GM12878 (cell line): ENCODE measurements around the gene SLC26A11. TPM values are rescaled to one million over a fixed set of nuclear protein-coding genes. Genes with fewer than 3 reads are reported as not detected.

Experiments
- ATAC-seq: fragments of 200-7000 bp; cut with Tn5 transposase; 3 replicates; pipeline ENCODE4 v1.9.1; 2020; ENCODE audit warnings: mild to moderate bottlenecking, moderate library complexity
- BruUV-seq: library from RNA; stranded (reverse); fragments of 400-500 nt; replicated peaks from 2 replicates; lab custom pipeline; 2021; lab: Mats Ljungman, UMichigan
- CTCF ChIA-PET: fragments of 300-600 bp; sonication (Branson Sonifier 250); formaldehyde crosslinking; extraction: SDS; loops from one replicate; lab custom pipeline; 2021; ENCODE audit warnings: inconsistent platforms; lab: Yijun Ruan, JAX
- POLR2A ChIA-PET: fragments of 350-600 bp; formaldehyde crosslinking; extraction: SDS; loops from one replicate; lab custom pipeline; 2021; ENCODE audit warnings: inconsistent platforms; lab: Charles Lee
- RAD21 ChIA-PET: fragments of 300-600 bp; sonication (Branson Sonifier 250); formaldehyde crosslinking; loops from one replicate; lab custom pipeline; 2023; ENCODE audit warnings: antibody characterized with exemption; ENCODE audit not compliant: unreplicated experiment; lab: Charles Lee
- SMC1A ChIA-PET: fragments of 300-600 bp; sonication (Branson Sonifier 250); formaldehyde crosslinking; loops from one replicate; lab custom pipeline; 2023; ENCODE audit not compliant: unreplicated experiment, uncharacterized antibody; lab: Charles Lee
- DNase-seq: peaks from one replicate; pipeline ENCODE4 v3.0.0-alpha.2; 2011; ENCODE audit warnings: low read depth, low spot score
- FAIRE-seq: peaks from 3 replicates; lab custom pipeline; 2011; peaks lifted over from hg19 to GRCh38; lab: Jason Lieb, UNC
- H2AFZ ChIP-seq: 2 replicates; pipeline ENCODE4 v1.6.0; 2011; ENCODE audit warnings: low read depth, low read length, control low read depth; ENCODE audit not compliant: control insufficient read depth
- H3K27ac ChIP-seq: 2 replicates; pipeline ENCODE4 v1.5.1; 2011; ENCODE audit warnings: control low read depth; ENCODE audit not compliant: control insufficient read depth, insufficient read depth
- H3K27me3 ChIP-seq, 2 experiments: replicated peaks in 1 of 2; 2 replicates each; pipeline versions ENCODE4 v1.6.0 to v1.6.1; 2011; ENCODE audit warnings: low read length in 1 of 2; ENCODE audit not compliant: control insufficient read depth in 2 of 2, insufficient read depth in 2 of 2
- H3K36me3 ChIP-seq, 2 experiments: 2 replicates each; pipeline ENCODE4 v1.5.1; 2011; ENCODE audit warnings: low read length in 1 of 2; ENCODE audit not compliant: control insufficient read depth in 2 of 2, insufficient read depth in 2 of 2
- H3K4me1 ChIP-seq: 2 replicates; pipeline ENCODE4 v1.6.1; 2011; ENCODE audit warnings: mild to moderate bottlenecking, low read length, moderate library complexity, mixed read lengths; ENCODE audit not compliant: control insufficient read depth, insufficient read depth
- H3K4me2 ChIP-seq: 2 replicates; pipeline ENCODE4 v1.6.0; 2011; ENCODE audit warnings: control low read depth; ENCODE audit not compliant: control insufficient read depth, insufficient read depth
- H3K4me3 ChIP-seq: fragments of 200-600 bp; sonication (generic); 2 replicates; pipeline ENCODE4 v1.5.1; 2016
- H3K79me2 ChIP-seq: 2 replicates; pipeline ENCODE4 v1.6.0; 2011; ENCODE audit warnings: low read length; ENCODE audit not compliant: control insufficient read depth, insufficient read depth
- H3K9ac ChIP-seq: 2 replicates; pipeline ENCODE4 v1.8.0; 2011; ENCODE audit warnings: low read length, control low read depth, mixed read lengths; ENCODE audit not compliant: control insufficient read depth, insufficient read depth
- H3K9me3 ChIP-seq: replicated peaks from 3 replicates; pipeline ENCODE4 v1.5.1; 2011; ENCODE audit warnings: mild to moderate bottlenecking, low read length; ENCODE audit not compliant: control insufficient read depth, insufficient read depth
- H4K20me1 ChIP-seq: 2 replicates; pipeline ENCODE4 v1.6.0; 2011; ENCODE audit not compliant: control insufficient read depth, insufficient read depth
- ATF7 ChIP-seq: fragments of 450-650 bp; IDR thresholded peaks from 2 replicates; pipeline ENCODE4 v1.6.1; 2016; ENCODE audit warnings: low read depth, mild to moderate bottlenecking
- CBX3 ChIP-seq: fragments of 200-600 bp; sonication (generic); IDR thresholded peaks from 2 replicates; pipeline ENCODE4 v1.6.1; 2016; ENCODE audit warnings: low read depth, borderline replicate concordance
- ESRRA ChIP-seq: IDR thresholded peaks from 2 replicates; pipeline ENCODE4 v1.6.1; 2012; ENCODE audit warnings: mild to moderate bottlenecking, low read length, improper control_type of control experiment
- NFYB ChIP-seq: IDR thresholded peaks from 2 replicates; pipeline ENCODE4 v1.6.1; 2011; ENCODE audit warnings: low read depth, mild to moderate bottlenecking, low read length, improper control_type of control experiment, moderate library complexity; ENCODE audit not compliant: insufficient read depth
- NR2F1 ChIP-seq: fragments of 450-650 bp; conservative IDR thresholded peaks from 2 replicates; pipeline ENCODE4 v1.6.1; 2017; ENCODE audit warnings: mild to moderate bottlenecking
- RAD51 ChIP-seq: fragments of 450-650 bp; IDR thresholded peaks from 2 replicates; pipeline ENCODE4 v1.6.1; 2016; ENCODE audit warnings: moderate library complexity, mild to moderate bottlenecking, inconsistent platforms
- STAT3 ChIP-seq: IDR thresholded peaks from 2 replicates; pipeline ENCODE4 v1.6.1; 2011; ENCODE audit warnings: low read depth, low read length, improper control_type of control experiment
- SUPT20H ChIP-seq: IDR thresholded peaks from 2 replicates; pipeline ENCODE4 v1.6.1; 2011; ENCODE audit warnings: low read depth, mild to moderate bottlenecking, low read length, moderate library complexity, borderline replicate concordance; ENCODE audit not compliant: control insufficient read depth
- WGBS: methylation state at CpG from one replicate; pipeline ENCODE4 v1.1.6; 2016; ENCODE audit warnings: low lambda C conversion rate; ENCODE audit not compliant: insufficient replicate concordance, insufficient coverage; ENCODE audit errors: missing lambda C conversion rate; 5-methylcytosine and 5-hydroxymethylcytosine counted together
- in situ Hi-C: fragments of 300-500 bp; cut with MboI; formaldehyde crosslinking; loops from 9 replicates; pipeline ENCODE4 v1.14.3; 2018; ENCODE audit warnings: mixed read lengths
- intact Hi-C: fragments of 100-400 bp; cut with micrococcal nuclease; formaldehyde crosslinking; loops from one replicate; pipeline ENCODE4 v1.14.2; 2022; ENCODE audit not compliant: unreplicated experiment
- polyA plus RNA-seq, 11 experiments: library from polyadenylated mRNA; depleted of rRNA in 4 of 11; unstranded in 6 of 11; stranded (reverse) in 5 of 11; fragments of >200 nt; fragmentation: Nextera tagmentation in 4 of 11; fragmentation: Illumina TruSeq in 1 of 11; extraction: Ambion mirVana in 4 of 11; extraction: Trizol in 1 of 11; gene quantifications; 1 replicate in 1 of 11; 2 replicates in 10 of 11; pipeline versions ENCODE4 v1.2.1 to v1.2.3, GENCODE V29; 2011 to 2016; ENCODE audit warnings: inconsistent platforms in 2 of 11, missing spikeins in 2 of 11, low read depth in 1 of 11
- total RNA-seq, 4 experiments: library from RNA; depleted of rRNA in 3 of 4; stranded (reverse); fragments of >200 nt in 3 of 4; fragmentation: Illumina TruSeq in 1 of 4; extraction: Trizol in 1 of 4; gene quantifications; 2 replicates each; pipeline versions ENCODE4 v1.2.1 to v1.2.3, GENCODE V29; 2013 to 2021
- TF ChIP-seq, protein P1 (sequence below): fragments of 450-650 bp; IDR thresholded peaks from 2 replicates; pipeline ENCODE4 v1.6.1; 2017; ENCODE audit warnings: antibody characterized with exemption, mild to moderate bottlenecking, moderate library complexity
- TF ChIP-seq, protein P2 (sequence below): fragments of 150-350 bp; IDR thresholded peaks from 2 replicates; pipeline ENCODE4 v1.6.1; 2016; ENCODE audit warnings: low read depth, low read length

Gene SLC26A11
- total and polyA plus RNA-seq, 10 of the 15 experiments (the other 5 are each of a cell fraction or from before 2014, with no cell fraction given), result 0.05 to 4.1 (median 1.2) TPM; not detected in 1

DNA sequence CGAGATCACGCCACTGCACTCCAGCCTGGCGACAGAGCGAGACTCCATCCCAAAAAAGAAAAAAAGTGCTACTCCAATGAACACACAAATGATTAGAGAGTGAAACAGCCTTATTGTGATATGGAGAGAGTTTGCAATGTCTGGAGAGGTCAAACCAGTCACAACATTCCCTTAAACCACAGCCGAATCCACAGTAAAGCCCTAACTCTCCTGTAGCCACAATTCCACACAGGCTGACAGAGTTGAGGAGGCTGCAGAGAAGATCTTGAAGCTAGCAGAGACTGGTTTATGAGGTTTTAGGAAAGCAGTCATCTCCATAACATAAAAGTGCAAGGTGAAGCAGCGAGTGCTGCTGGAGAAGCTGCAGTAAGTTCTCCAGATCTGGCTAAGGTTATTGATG, 47.2 kb downstream of the SLC26A11 start:
- peaks cover 5% of the 10 kb centered on the region for H4K20me1 ChIP-seq
- TF ChIP-seq STAT3, result no peak
- no peak for TF ChIP-seq NFYB
- TF ChIP-seq NR2F1, result no peak
- no peak for TF ChIP-seq SUPT20H
- TF ChIP-seq CBX3, result no peak
- no peak for TF ChIP-seq ATF7
- TF ChIP-seq ESRRA, result no peak
- TF ChIP-seq, protein P1, sequence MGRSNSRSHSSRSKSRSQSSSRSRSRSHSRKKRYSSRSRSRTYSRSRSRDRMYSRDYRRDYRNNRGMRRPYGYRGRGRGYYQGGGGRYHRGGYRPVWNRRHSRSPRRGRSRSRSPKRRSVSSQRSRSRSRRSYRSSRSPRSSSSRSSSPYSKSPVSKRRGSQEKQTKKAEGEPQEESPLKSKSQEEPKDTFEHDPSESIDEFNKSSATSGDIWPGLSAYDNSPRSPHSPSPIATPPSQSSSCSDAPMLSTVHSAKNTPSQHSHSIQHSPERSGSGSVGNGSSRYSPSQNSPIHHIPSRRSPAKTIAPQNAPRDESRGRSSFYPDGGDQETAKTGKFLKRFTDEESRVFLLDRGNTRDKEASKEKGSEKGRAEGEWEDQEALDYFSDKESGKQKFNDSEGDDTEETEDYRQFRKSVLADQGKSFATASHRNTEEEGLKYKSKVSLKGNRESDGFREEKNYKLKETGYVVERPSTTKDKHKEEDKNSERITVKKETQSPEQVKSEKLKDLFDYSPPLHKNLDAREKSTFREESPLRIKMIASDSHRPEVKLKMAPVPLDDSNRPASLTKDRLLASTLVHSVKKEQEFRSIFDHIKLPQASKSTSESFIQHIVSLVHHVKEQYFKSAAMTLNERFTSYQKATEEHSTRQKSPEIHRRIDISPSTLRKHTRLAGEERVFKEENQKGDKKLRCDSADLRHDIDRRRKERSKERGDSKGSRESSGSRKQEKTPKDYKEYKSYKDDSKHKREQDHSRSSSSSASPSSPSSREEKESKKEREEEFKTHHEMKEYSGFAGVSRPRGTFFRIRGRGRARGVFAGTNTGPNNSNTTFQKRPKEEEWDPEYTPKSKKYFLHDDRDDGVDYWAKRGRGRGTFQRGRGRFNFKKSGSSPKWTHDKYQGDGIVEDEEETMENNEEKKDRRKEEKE, result no peak
- TF ChIP-seq, protein P2, sequence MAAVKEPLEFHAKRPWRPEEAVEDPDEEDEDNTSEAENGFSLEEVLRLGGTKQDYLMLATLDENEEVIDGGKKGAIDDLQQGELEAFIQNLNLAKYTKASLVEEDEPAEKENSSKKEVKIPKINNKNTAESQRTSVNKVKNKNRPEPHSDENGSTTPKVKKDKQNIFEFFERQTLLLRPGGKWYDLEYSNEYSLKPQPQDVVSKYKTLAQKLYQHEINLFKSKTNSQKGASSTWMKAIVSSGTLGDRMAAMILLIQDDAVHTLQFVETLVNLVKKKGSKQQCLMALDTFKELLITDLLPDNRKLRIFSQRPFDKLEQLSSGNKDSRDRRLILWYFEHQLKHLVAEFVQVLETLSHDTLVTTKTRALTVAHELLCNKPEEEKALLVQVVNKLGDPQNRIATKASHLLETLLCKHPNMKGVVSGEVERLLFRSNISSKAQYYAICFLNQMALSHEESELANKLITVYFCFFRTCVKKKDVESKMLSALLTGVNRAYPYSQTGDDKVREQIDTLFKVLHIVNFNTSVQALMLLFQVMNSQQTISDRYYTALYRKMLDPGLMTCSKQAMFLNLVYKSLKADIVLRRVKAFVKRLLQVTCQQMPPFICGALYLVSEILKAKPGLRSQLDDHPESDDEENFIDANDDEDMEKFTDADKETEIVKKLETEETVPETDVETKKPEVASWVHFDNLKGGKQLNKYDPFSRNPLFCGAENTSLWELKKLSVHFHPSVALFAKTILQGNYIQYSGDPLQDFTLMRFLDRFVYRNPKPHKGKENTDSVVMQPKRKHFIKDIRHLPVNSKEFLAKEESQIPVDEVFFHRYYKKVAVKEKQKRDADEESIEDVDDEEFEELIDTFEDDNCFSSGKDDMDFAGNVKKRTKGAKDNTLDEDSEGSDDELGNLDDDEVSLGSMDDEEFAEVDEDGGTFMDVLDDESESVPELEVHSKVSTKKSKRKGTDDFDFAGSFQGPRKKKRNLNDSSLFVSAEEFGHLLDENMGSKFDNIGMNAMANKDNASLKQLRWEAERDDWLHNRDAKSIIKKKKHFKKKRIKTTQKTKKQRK, result no peak
- TF ChIP-seq RAD51, result no peak
- H3K79me2 ChIP-seq, result peaks cover 61% of the 10 kb centered on the region
- no peaks in the 10 kb centered on the region for H3K27me3 ChIP-seq
- ChIA-PET RAD21 (no interaction called here), CTCF (interaction anchor here (1.0 kb wide), 1 partner anchor 19 kb away, joined by 3 read pairs; no protein-coding TSS in a partner anchor), POLR2A (interaction anchor here (0.6 to 0.7 kb wide), 2 partner anchors 173 to 247 kb away, joined by 3 to 4 read pairs; no protein-coding TSS in a partner anchor), SMC1A (interaction anchor here (0.6 kb wide), 1 partner anchor 82 kb away, joined by 3 read pairs; no protein-coding TSS in a partner anchor)
- no peak overlapping the region for H2AFZ ChIP-seq
- in situ Hi-C loops, result no loop called here
- H3K4me2 ChIP-seq, result no peak overlapping the region; the same call in 1 of the 2 replicates
- BruUV-seq, result no TSS peak
- H3K4me3 ChIP-seq, result no peak overlapping the region
- WGBS, result 100% methylated on average over 6 of the region's 6 CpGs
- H3K36me3 ChIP-seq, result peaks cover 8 to 32% of the 10 kb centered on the region in 2 experiments; a peak in 3 of 4 replicates
- H3K4me1 ChIP-seq, result peaks cover 17% of the 10 kb centered on the region
- intact Hi-C loops, result no loop called here
- H3K9me3 ChIP-seq, result no peaks in the 10 kb centered on the region; the same call in 2 of the 3 replicates
- H3K27ac ChIP-seq, result no peak overlapping the region
- DNase-seq (no peak), ATAC-seq (no peak), FAIRE-seq (no peak)
- no peak overlapping the region for H3K9ac ChIP-seq
